ENCODE results near the gene DOLK.
"Not testable (repeated sequence)": the region's sequence is repeated elsewhere in the genome, so short reads cannot be mapped to it uniquely, and the experiment has no call there.

The DOLK gene

GRCh38 chr9:128947527-128948301, at the start of gene DOLK, which contains the start of gene NUP188:
Gene DOLK (minus strand): TSS chr9:128947603. CDS start chr9:128947303, 300 bp downstream.
Gene NUP188 (plus strand): TSS chr9:128947699. CDS start chr9:128947720, 21 bp downstream.
- H3K9ac ChIP-seq (ENCODE audit: low read length in 5 of 5): peak within 1 kb of the TSS; percentile 84 to 99 (median 91)
- peaks cover 12 to 41% (median 36%) of the 10 kb centered on the region in 5 donors for H3K4me1 ChIP-seq (ENCODE audit: control insufficient read depth in 5 of 5, insufficient read depth in 5 of 5, low read length in 5 of 5)
- peak within 1 kb of the TSS; percentile 99 for H3K27ac ChIP-seq (ENCODE audit: low read depth, low read length)
- peaks cover 2 to 20% (median 6%) of the 10 kb centered on the region in 5 donors for H3K36me3 ChIP-seq (ENCODE audit: control insufficient read depth in 5 of 5, insufficient read depth in 5 of 5, low read length in 5 of 5)
- peak within 1 kb of the TSS; percentile 75 to 94 (median 92) for H3K4me3 ChIP-seq (ENCODE audit: low read depth in 1 of 5, low read length in 5 of 5)
- no peaks in the 10 kb centered on the region for H3K27me3 ChIP-seq (ENCODE audit: control insufficient read depth in 5 of 5, insufficient read depth in 4 of 5, low read length in 5 of 5)
- H3K9me3 ChIP-seq (ENCODE audit: control insufficient read depth in 5 of 5, low read length in 5 of 5): no peaks in the 10 kb centered on the region

- H3K9ac ChIP-seq (ENCODE audit: low read length in 5 of 5): no peak overlapping the region
- peaks cover 14 to 93% (median 76%) of the 10 kb centered on the region in 5 donors for H3K36me3 ChIP-seq (ENCODE audit: control insufficient read depth in 5 of 5, insufficient read depth in 5 of 5, low read length in 5 of 5)
- no peak overlapping the region for H3K27ac ChIP-seq (ENCODE audit: low read depth, low read length)
Observed at GRCh38 chr9:128995791-128996190, 48.4 kb upstream of the DOLK start.

GRCh38 chr9:128992995-128993394, 45.6 kb upstream of the DOLK start:
- Histone ChIP-seq H3K27me3 (ENCODE audit: control insufficient read depth in 5 of 5, insufficient read depth in 4 of 5, low read length in 5 of 5) (no peaks in the 10 kb centered on the region), H3K36me3 (ENCODE audit: control insufficient read depth in 5 of 5, insufficient read depth in 5 of 5, low read length in 5 of 5) (peaks cover 14 to 81% (median 65%) of the 10 kb centered on the region in 5 donors), H3K27ac (ENCODE audit: low read depth, low read length) (no peak overlapping the region), H3K4me1 (ENCODE audit: control insufficient read depth in 5 of 5, insufficient read depth in 5 of 5, low read length in 5 of 5) (peaks cover 0 to 4% (median 3%) of the 10 kb centered on the region in 5 donors), H3K9ac (ENCODE audit: low read length in 5 of 5) (no peak overlapping the region), H3K4me3 (ENCODE audit: low read depth in 1 of 5, low read length in 5 of 5) (no peak overlapping the region), H3K9me3 (ENCODE audit: control insufficient read depth in 5 of 5, low read length in 5 of 5) (no peaks in the 10 kb centered on the region)

More at GRCh38 chr9:128995791-128996190, 48.4 kb upstream of the DOLK start:
- Histone ChIP-seq H3K9me3 (ENCODE audit: control insufficient read depth in 5 of 5, low read length in 5 of 5) (no peaks in the 10 kb centered on the region), H3K4me3 (ENCODE audit: low read depth in 1 of 5, low read length in 5 of 5) (no peak overlapping the region), H3K27me3 (ENCODE audit: control insufficient read depth in 5 of 5, insufficient read depth in 4 of 5, low read length in 5 of 5) (no peaks in the 10 kb centered on the region), H3K4me1 (ENCODE audit: control insufficient read depth in 5 of 5, insufficient read depth in 5 of 5, low read length in 5 of 5) (peaks cover 0 to 3% (median 0%) of the 10 kb centered on the region in 5 donors)

- Histone ChIP-seq H3K4me3 (ENCODE audit: low read depth in 1 of 5, low read length in 5 of 5) (peak overlapping the region in 2 of 5 donors; percentile 47 to 48), H3K36me3 (ENCODE audit: control insufficient read depth in 5 of 5, insufficient read depth in 5 of 5, low read length in 5 of 5) (peaks cover 24 to 85% (median 64%) of the 10 kb centered on the region in 5 donors), H3K9me3 (ENCODE audit: control insufficient read depth in 5 of 5, low read length in 5 of 5) (no peaks in the 10 kb centered on the region), H3K27ac (ENCODE audit: low read depth, low read length) (peak overlapping the region; percentile 38), H3K4me1 (ENCODE audit: control insufficient read depth in 5 of 5, insufficient read depth in 5 of 5, low read length in 5 of 5) (peaks cover 0 to 14% (median 6%) of the 10 kb centered on the region in 5 donors), H3K27me3 (ENCODE audit: control insufficient read depth in 5 of 5, insufficient read depth in 4 of 5, low read length in 5 of 5) (no peaks in the 10 kb centered on the region), H3K9ac (ENCODE audit: low read length in 5 of 5) (no peak overlapping the region)
Observed at GRCh38 chr9:128987805-128988204, 40.4 kb upstream of the DOLK start.

GRCh38 chr9:128986671-128987070, 39.3 kb upstream of the DOLK start:
- Histone ChIP-seq H3K9ac (ENCODE audit: low read length in 5 of 5) (no peak overlapping the region), H3K4me1 (ENCODE audit: control insufficient read depth in 5 of 5, insufficient read depth in 5 of 5, low read length in 5 of 5) (peaks cover 0 to 16% (median 8%) of the 10 kb centered on the region in 5 donors), H3K36me3 (ENCODE audit: control insufficient read depth in 5 of 5, insufficient read depth in 5 of 5, low read length in 5 of 5) (peaks cover 23 to 87% (median 63%) of the 10 kb centered on the region in 5 donors), H3K27me3 (ENCODE audit: control insufficient read depth in 5 of 5, insufficient read depth in 4 of 5, low read length in 5 of 5) (no peaks in the 10 kb centered on the region), H3K27ac (ENCODE audit: low read depth, low read length) (no peak overlapping the region), H3K4me3 (ENCODE audit: low read depth in 1 of 5, low read length in 5 of 5) (no peak overlapping the region), H3K9me3 (ENCODE audit: control insufficient read depth in 5 of 5, low read length in 5 of 5) (no peaks in the 10 kb centered on the region)

GRCh38 chr9:128983536-128983935, 36.1 kb upstream of the DOLK start:
- peaks cover 0 to 16% (median 8%) of the 10 kb centered on the region in 5 donors for H3K4me1 ChIP-seq (ENCODE audit: control insufficient read depth in 5 of 5, insufficient read depth in 5 of 5, low read length in 5 of 5)
- no peak overlapping the region for H3K4me3 ChIP-seq (ENCODE audit: low read depth in 1 of 5, low read length in 5 of 5)
- peaks cover 44 to 97% (median 79%) of the 10 kb centered on the region in 5 donors for H3K36me3 ChIP-seq (ENCODE audit: control insufficient read depth in 5 of 5, insufficient read depth in 5 of 5, low read length in 5 of 5)
- no peaks in the 10 kb centered on the region for H3K27me3 ChIP-seq (ENCODE audit: control insufficient read depth in 5 of 5, insufficient read depth in 4 of 5, low read length in 5 of 5)
- no peak overlapping the region for H3K9ac ChIP-seq (ENCODE audit: low read length in 5 of 5)
- no peaks in the 10 kb centered on the region for H3K9me3 ChIP-seq (ENCODE audit: control insufficient read depth in 5 of 5, low read length in 5 of 5)
- no peak overlapping the region for H3K27ac ChIP-seq (ENCODE audit: low read depth, low read length)

GRCh38 chr9:128979111-128979510, 31.7 kb upstream of the DOLK start:
- Histone ChIP-seq H3K36me3 (ENCODE audit: control insufficient read depth in 5 of 5, insufficient read depth in 5 of 5, low read length in 5 of 5) (peaks cover 34 to 89% (median 67%) of the 10 kb centered on the region in 5 donors), H3K9me3 (ENCODE audit: control insufficient read depth in 5 of 5, low read length in 5 of 5) (no peaks in the 10 kb centered on the region), H3K4me3 (ENCODE audit: low read depth in 1 of 5, low read length in 5 of 5) (no peak overlapping the region), H3K27ac (ENCODE audit: low read depth, low read length) (no peak overlapping the region), H3K9ac (ENCODE audit: low read length in 5 of 5) (no peak overlapping the region), H3K4me1 (ENCODE audit: control insufficient read depth in 5 of 5, insufficient read depth in 5 of 5, low read length in 5 of 5) (peaks cover 0 to 8% (median 0%) of the 10 kb centered on the region in 5 donors), H3K27me3 (ENCODE audit: control insufficient read depth in 5 of 5, insufficient read depth in 4 of 5, low read length in 5 of 5) (no peaks in the 10 kb centered on the region)

GRCh38 chr9:128972956-128973355, 25.6 kb upstream of the DOLK start:
- Histone ChIP-seq H3K9me3 (ENCODE audit: control insufficient read depth in 5 of 5, low read length in 5 of 5) (no peaks in the 10 kb centered on the region), H3K4me3 (ENCODE audit: low read depth in 1 of 5, low read length in 5 of 5) (no peak overlapping the region), H3K4me1 (ENCODE audit: control insufficient read depth in 5 of 5, insufficient read depth in 5 of 5, low read length in 5 of 5) (no peaks in the 10 kb centered on the region), H3K27ac (ENCODE audit: low read depth, low read length) (no peak overlapping the region), H3K27me3 (ENCODE audit: control insufficient read depth in 5 of 5, insufficient read depth in 4 of 5, low read length in 5 of 5) (no peaks in the 10 kb centered on the region), H3K9ac (ENCODE audit: low read length in 5 of 5) (no peak overlapping the region), H3K36me3 (ENCODE audit: control insufficient read depth in 5 of 5, insufficient read depth in 5 of 5, low read length in 5 of 5) (peaks cover 33 to 90% (median 68%) of the 10 kb centered on the region in 5 donors)

- Histone ChIP-seq H3K27me3 (ENCODE audit: control insufficient read depth in 5 of 5, insufficient read depth in 4 of 5, low read length in 5 of 5) (no peaks in the 10 kb centered on the region), H3K36me3 (ENCODE audit: control insufficient read depth in 5 of 5, insufficient read depth in 5 of 5, low read length in 5 of 5) (peaks cover 27 to 67% (median 52%) of the 10 kb centered on the region in 5 donors), H3K9me3 (ENCODE audit: control insufficient read depth in 5 of 5, low read length in 5 of 5) (no peaks in the 10 kb centered on the region), H3K4me3 (ENCODE audit: low read depth in 1 of 5, low read length in 5 of 5) (no peak overlapping the region), H3K27ac (ENCODE audit: low read depth, low read length) (no peak overlapping the region), H3K4me1 (ENCODE audit: control insufficient read depth in 5 of 5, insufficient read depth in 5 of 5, low read length in 5 of 5) (no peaks in the 10 kb centered on the region), H3K9ac (ENCODE audit: low read length in 5 of 5) (no peak overlapping the region)
Observed at GRCh38 chr9:128969491-128969890, 22.1 kb upstream of the DOLK start.

GRCh38 chr9:128961403-128961802, 14.0 kb upstream of the DOLK start:
- not testable (repeated sequence) for H3K9ac ChIP-seq (ENCODE audit: low read length in 5 of 5); H3K4me1 ChIP-seq (ENCODE audit: control insufficient read depth in 5 of 5, insufficient read depth in 5 of 5, low read length in 5 of 5); H3K4me3 ChIP-seq (ENCODE audit: low read depth in 1 of 5, low read length in 5 of 5); H3K27me3 ChIP-seq (ENCODE audit: control insufficient read depth in 5 of 5, insufficient read depth in 4 of 5, low read length in 5 of 5); H3K27ac ChIP-seq (ENCODE audit: low read depth, low read length); H3K9me3 ChIP-seq (ENCODE audit: control insufficient read depth in 5 of 5, low read length in 5 of 5)
- peaks cover 19 to 51% (median 41%) of the 10 kb centered on the region in 5 donors for H3K36me3 ChIP-seq (ENCODE audit: control insufficient read depth in 5 of 5, insufficient read depth in 5 of 5, low read length in 5 of 5)
